OCI-LY7 (cell line): Measurements from ENCODE around the gene C6orf89. TPM values are rescaled to one million over a fixed set of nuclear protein-coding genes. Genes with fewer than 3 reads are reported as not detected.

ENCODE experiments used
- BruUV-seq: library from RNA; stranded (reverse); fragments of 400-500 nt; replicated peaks from 2 replicates; lab custom pipeline; 2021; lab: Mats Ljungman, UMichigan
- CTCF ChIA-PET: fragments of 300-600 bp; sonication (Branson Sonifier 250); formaldehyde crosslinking; loops from one replicate; lab custom pipeline; 2022; ENCODE audit warnings: antibody characterized with exemption; ENCODE audit not compliant: unreplicated experiment; lab: Charles Lee
- POLR2A ChIA-PET: fragments of 300-600 bp; sonication (Branson Sonifier 250); formaldehyde crosslinking; loops from one replicate; lab custom pipeline; 2022; ENCODE audit warnings: antibody characterized with exemption; lab: Charles Lee
- DNase-seq: peaks from one replicate; pipeline ENCODE4 v3.0.0-alpha.2; 2015; ENCODE audit warnings: low spot score
- H2AFZ ChIP-seq: fragments of 200-600 bp; sonication (generic), shearing (Covaris generic); 2 replicates; pipeline ENCODE4 v1.6.1; 2014; ENCODE audit warnings: mild to moderate bottlenecking, antibody characterized with exemption, low read length, moderate library complexity
- H3K27ac ChIP-seq: fragments of 200-600 bp; sonication (generic); 2 replicates; pipeline ENCODE4 v1.5.1; 2014; ENCODE audit warnings: mixed run types, low read depth, mild to moderate bottlenecking, moderate library complexity, low read length, inconsistent platforms; ENCODE audit not compliant: poor library complexity, severe bottlenecking
- H3K36me3 ChIP-seq: fragments of 200-600 bp; sonication (generic); 2 replicates; pipeline ENCODE4 v1.6.1; 2014; ENCODE audit warnings: mild to moderate bottlenecking, antibody characterized with exemption, low read length, moderate library complexity, mixed read lengths; ENCODE audit not compliant: insufficient read depth
- H3K4me1 ChIP-seq: fragments of 200-600 bp; sonication (generic); 2 replicates; pipeline ENCODE4 v1.5.1; 2014; ENCODE audit warnings: mild to moderate bottlenecking, low read length; ENCODE audit not compliant: insufficient read depth, poor library complexity, severe bottlenecking
- H3K4me2 ChIP-seq: fragments of 200-600 bp; sonication (generic); 2 replicates; pipeline ENCODE4 v1.6.1; 2014; ENCODE audit warnings: mild to moderate bottlenecking, low read length
- H3K4me3 ChIP-seq: fragments of 200-600 bp; sonication (generic); 2 replicates; pipeline ENCODE4 v1.5.1; 2014; ENCODE audit warnings: mild to moderate bottlenecking, low read depth, low read length; ENCODE audit not compliant: poor library complexity, severe bottlenecking
- H3K79me2 ChIP-seq: fragments of 200-600 bp; sonication (generic); 2 replicates; pipeline ENCODE4 v1.6.1; 2016; ENCODE audit warnings: low read depth, mild to moderate bottlenecking, low read length, moderate library complexity, mixed read lengths; ENCODE audit not compliant: insufficient read depth
- H3K9me2 ChIP-seq: fragments of 200-600 bp; sonication (generic); 2 replicates; pipeline ENCODE4 v1.6.1; 2016; ENCODE audit warnings: mild to moderate bottlenecking, low read length, mixed read lengths; ENCODE audit not compliant: insufficient read depth
- H3K9me3 ChIP-seq: fragments of 200-600 bp; sonication (generic); 2 replicates; pipeline ENCODE4 v1.6.1; 2014; ENCODE audit warnings: mild to moderate bottlenecking, mixed run types, low read length, mixed read lengths
- H4K20me1 ChIP-seq: fragments of 200-600 bp; sonication (generic); 2 replicates; pipeline ENCODE4 v1.6.1; 2014; ENCODE audit warnings: mild to moderate bottlenecking, antibody characterized with exemption, low read length, moderate library complexity, mixed read lengths; ENCODE audit not compliant: insufficient read depth
- EZH2phosphoT487 ChIP-seq: fragments of 200-600 bp; sonication (generic); IDR thresholded peaks from 2 replicates; pipeline ENCODE4 v1.6.1; 2018; ENCODE audit warnings: low read depth, borderline replicate concordance, mild to moderate bottlenecking, mixed run types, antibody characterized with exemption, low read length, moderate library complexity, mixed read lengths
- intact Hi-C: fragments of 100-400 bp; cut with micrococcal nuclease; formaldehyde crosslinking; loops from one replicate; pipeline ENCODE4 v1.10.0; 2022; ENCODE audit not compliant: unreplicated experiment
- total RNA-seq, 2 experiments: library from RNA; depleted of rRNA in 1 of 2; stranded (reverse); fragments of >200 nt in 1 of 2; shearing (Covaris generic) in 1 of 2; gene quantifications; 2 replicates each; pipeline ENCODE4 v1.2.3, GENCODE V29; 2014 to 2022
- TF ChIP-seq, protein P1 (sequence below): fragments of 200-600 bp; sonication (generic); conservative IDR thresholded peaks from 2 replicates; pipeline ENCODE4 v1.5.1; 2014; ENCODE audit warnings: mild to moderate bottlenecking, antibody characterized with exemption, low read length, moderate library complexity, mixed read lengths

C6orf89 gene
- total RNA-seq, 2 experiments from 2014 or later = 20.1 to 25.7 TPM

DNA sequence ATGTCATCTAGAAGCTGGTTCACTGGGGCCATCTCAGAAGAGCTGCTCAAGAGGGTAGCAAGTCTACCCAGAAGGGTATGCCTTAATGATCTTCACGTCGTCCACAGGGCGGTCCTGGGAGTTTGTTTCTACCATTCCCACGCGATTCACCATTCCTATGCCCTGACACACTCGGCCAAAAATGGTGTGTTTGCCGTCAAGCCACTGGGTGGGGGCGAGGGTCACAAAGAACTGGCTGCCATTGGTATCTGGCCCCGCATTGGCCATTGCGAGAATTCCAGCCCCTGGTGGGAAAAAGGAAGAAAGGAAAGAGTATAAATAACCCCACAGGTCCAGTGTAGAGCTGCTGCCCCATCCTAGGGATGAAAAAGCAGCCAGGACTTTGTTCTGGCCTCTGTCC, 30.0 kb upstream of the C6orf89 start:
- no peak for DNase-seq
- no peak overlapping the region for H2AFZ ChIP-seq
- H4K20me1 ChIP-seq = 0 out of 2 replicates have a peak, but pooled peaks cover 6% of the 10 kb centered on the region
- no peaks in the 10 kb centered on the region for H3K9me2 ChIP-seq
- peaks cover 8% of the 10 kb centered on the region; the same call in 1 of the 2 replicates for H3K79me2 ChIP-seq
- no TSS peak for BruUV-seq
- POLR2A ChIA-PET = no interaction called here
- H3K27ac ChIP-seq = no peak overlapping the region
- CTCF ChIA-PET = no interaction called here
- intact Hi-C loops = no loop called here
- H3K9me3 ChIP-seq = no peaks in the 10 kb centered on the region
- no peak overlapping the region for H3K4me2 ChIP-seq
- TF ChIP-seq, protein P1, sequence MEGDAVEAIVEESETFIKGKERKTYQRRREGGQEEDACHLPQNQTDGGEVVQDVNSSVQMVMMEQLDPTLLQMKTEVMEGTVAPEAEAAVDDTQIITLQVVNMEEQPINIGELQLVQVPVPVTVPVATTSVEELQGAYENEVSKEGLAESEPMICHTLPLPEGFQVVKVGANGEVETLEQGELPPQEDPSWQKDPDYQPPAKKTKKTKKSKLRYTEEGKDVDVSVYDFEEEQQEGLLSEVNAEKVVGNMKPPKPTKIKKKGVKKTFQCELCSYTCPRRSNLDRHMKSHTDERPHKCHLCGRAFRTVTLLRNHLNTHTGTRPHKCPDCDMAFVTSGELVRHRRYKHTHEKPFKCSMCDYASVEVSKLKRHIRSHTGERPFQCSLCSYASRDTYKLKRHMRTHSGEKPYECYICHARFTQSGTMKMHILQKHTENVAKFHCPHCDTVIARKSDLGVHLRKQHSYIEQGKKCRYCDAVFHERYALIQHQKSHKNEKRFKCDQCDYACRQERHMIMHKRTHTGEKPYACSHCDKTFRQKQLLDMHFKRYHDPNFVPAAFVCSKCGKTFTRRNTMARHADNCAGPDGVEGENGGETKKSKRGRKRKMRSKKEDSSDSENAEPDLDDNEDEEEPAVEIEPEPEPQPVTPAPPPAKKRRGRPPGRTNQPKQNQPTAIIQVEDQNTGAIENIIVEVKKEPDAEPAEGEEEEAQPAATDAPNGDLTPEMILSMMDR = no peak
- peaks cover 94% of the 10 kb centered on the region for H3K36me3 ChIP-seq
- H3K4me1 ChIP-seq = no peaks in the 10 kb centered on the region
- no peak overlapping the region for H3K4me3 ChIP-seq

DNA sequence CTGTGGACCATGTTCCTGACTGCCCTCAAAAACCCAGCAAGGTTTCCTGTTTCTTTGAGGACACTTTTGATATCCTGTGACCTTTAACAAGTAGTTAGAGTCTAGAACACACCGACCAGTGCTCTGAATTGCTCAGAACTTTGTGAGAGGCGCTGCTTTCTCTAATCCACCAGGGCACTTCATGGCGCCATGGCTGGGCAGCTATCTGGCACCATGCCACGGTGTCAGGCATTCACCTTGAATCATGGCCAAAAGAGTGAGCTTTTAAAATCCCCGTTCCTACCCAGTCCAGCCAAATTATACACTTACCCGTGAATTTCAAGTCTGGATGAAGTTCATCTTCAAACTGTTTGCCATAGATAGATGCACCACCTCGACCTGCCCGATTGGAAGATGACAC, 29.5 kb upstream of the C6orf89 start:
- H3K79me2 ChIP-seq = peaks cover 13% of the 10 kb centered on the region; the same call in 1 of the 2 replicates
- H3K9me3 ChIP-seq = no peaks in the 10 kb centered on the region
- no TSS peak for BruUV-seq
- POLR2A ChIA-PET = no interaction called here
- H3K36me3 ChIP-seq = peaks cover 96% of the 10 kb centered on the region
- H4K20me1 ChIP-seq = 0 out of 2 replicates have a peak, but pooled peaks cover 5% of the 10 kb centered on the region
- no peak for DNase-seq
- no peaks in the 10 kb centered on the region for H3K9me2 ChIP-seq
- H3K4me2 ChIP-seq = no peak overlapping the region
- H3K27ac ChIP-seq = no peak overlapping the region
- no peak overlapping the region for H2AFZ ChIP-seq
- H3K4me1 ChIP-seq = no peaks in the 10 kb centered on the region
- TF ChIP-seq, protein P1 = no peak
- no peak overlapping the region for H3K4me3 ChIP-seq
- intact Hi-C loops = no loop called here
- CTCF ChIA-PET = no interaction called here

GRCh38 chr6:36857325-36857724, 28.4 kb upstream of the C6orf89 start:
- Histone ChIP-seq H3K4me1 (no peaks in the 10 kb centered on the region), H3K9me3 (no peaks in the 10 kb centered on the region), H3K4me3 (no peak overlapping the region), H3K9me2 (no peaks in the 10 kb centered on the region), H3K27ac (no peak overlapping the region), H2AFZ (no peak overlapping the region), H3K79me2 (peaks cover 15% of the 10 kb centered on the region; the same call in 1 of the 2 replicates), H3K4me2 (no peak overlapping the region), H4K20me1 (no peaks in the 10 kb centered on the region), H3K36me3 (peaks cover 95% of the 10 kb centered on the region)
- BruUV-seq = no TSS peak
- no peak for DNase-seq
- POLR2A ChIA-PET = interaction anchor here (0.6 to 0.7 kb wide), 2 partner anchors 8 to 17 kb away, joined by 3 read pairs; no protein-coding TSS in a partner anchor
- no peak for TF ChIP-seq EZH2phosphoT487
- TF ChIP-seq, protein P1 = no peak
- intact Hi-C loops = no loop called here
- CTCF ChIA-PET = interaction anchor here (0.6 kb wide), 1 partner anchor 54 kb away, joined by 3 read pairs; no protein-coding TSS in a partner anchor
